H9 (cell line): ENCODE measurements around the gene CHCHD3. TPM values are rescaled to one million over a fixed set of nuclear protein-coding genes. Genes with fewer than 3 reads are reported as not detected.

Experiments used
- DNase-seq: peaks from one replicate; pipeline ENCODE4 v3.0.0-alpha.2; 2017
- H2AFZ ChIP-seq: one replicate; pipeline ENCODE4 v1.6.1; 2013; ENCODE audit warnings: mild to moderate bottlenecking, low read length, control low read depth, moderate library complexity
- H2AK5ac ChIP-seq: 2 replicates; pipeline ENCODE4 v1.6.1; 2013; ENCODE audit warnings: low read length, control low read depth, mixed read lengths; ENCODE audit not compliant: insufficient read length
- H2BK120ac ChIP-seq: one replicate; pipeline ENCODE4 v1.6.1; 2013; ENCODE audit warnings: low read depth, mild to moderate bottlenecking, low read length, control low read depth, inconsistent platforms; ENCODE audit not compliant: poor library complexity, severe bottlenecking
- H2BK12ac ChIP-seq: 2 replicates; pipeline ENCODE4 v1.6.1; 2013; ENCODE audit warnings: low read length, control low read depth, mixed read lengths, low read depth; ENCODE audit not compliant: insufficient read length
- H2BK15ac ChIP-seq: 2 replicates; pipeline ENCODE4 v1.6.1; 2013; ENCODE audit warnings: low read depth, low read length, control low read depth
- H2BK20ac ChIP-seq: one replicate; pipeline ENCODE4 v1.6.1; 2013; ENCODE audit warnings: low read depth, mild to moderate bottlenecking, low read length, control low read depth, inconsistent platforms; ENCODE audit not compliant: poor library complexity, severe bottlenecking
- H2BK5ac ChIP-seq: 2 replicates; pipeline ENCODE4 v1.6.1; 2013; ENCODE audit warnings: low read length, control low read depth, mixed read lengths; ENCODE audit not compliant: insufficient read length
- H3K14ac ChIP-seq: 2 replicates; pipeline ENCODE4 v1.6.1; 2013; ENCODE audit warnings: low read length, control low read depth; ENCODE audit not compliant: insufficient read depth
- H3K18ac ChIP-seq: 2 replicates; pipeline ENCODE4 v1.6.1; 2013; ENCODE audit warnings: low read depth, mild to moderate bottlenecking, mixed read lengths, low read length, control low read depth; ENCODE audit not compliant: insufficient read length
- H3K23ac ChIP-seq: 2 replicates; pipeline ENCODE4 v1.6.1; 2013; ENCODE audit warnings: low read length, control low read depth, mixed read lengths, low read depth; ENCODE audit not compliant: insufficient read length
- H3K23me2 ChIP-seq: 2 replicates; pipeline ENCODE4 v1.6.1; 2013; ENCODE audit warnings: low read depth, mild to moderate bottlenecking, mixed read lengths, low read length, control low read depth; ENCODE audit not compliant: insufficient read length, poor library complexity, severe bottlenecking
- H3K27ac ChIP-seq: 2 replicates; pipeline ENCODE4 v1.5.1; 2013; ENCODE audit warnings: low read length, control low read depth, mixed read lengths, low read depth; ENCODE audit not compliant: insufficient read length
- H3K27me3 ChIP-seq: 2 replicates; pipeline ENCODE4 v1.6.1; 2013; ENCODE audit warnings: low read length, control low read depth, inconsistent platforms; ENCODE audit not compliant: insufficient read depth
- H3K4ac ChIP-seq: 2 replicates; pipeline ENCODE4 v1.6.1; 2013; ENCODE audit warnings: low read depth, mild to moderate bottlenecking, control low read depth, inconsistent platforms, low read length, moderate library complexity
- H3K4me1 ChIP-seq: 2 replicates; pipeline ENCODE4 v1.6.1; 2013; ENCODE audit warnings: low read length, control low read depth, inconsistent platforms; ENCODE audit not compliant: insufficient read depth
- H3K4me2 ChIP-seq: 2 replicates; pipeline ENCODE4 v1.6.1; 2013; ENCODE audit warnings: low read length, control low read depth, mixed read lengths; ENCODE audit not compliant: insufficient read length, insufficient read depth
- H3K56ac ChIP-seq: 2 replicates; pipeline ENCODE4 v1.6.1; 2013; ENCODE audit warnings: low read depth, mild to moderate bottlenecking, mixed read lengths, low read length, control low read depth; ENCODE audit not compliant: insufficient read length
- H3K79me1 ChIP-seq: 2 replicates; pipeline ENCODE4 v1.6.1; 2013; ENCODE audit warnings: low read depth, mild to moderate bottlenecking, moderate library complexity, low read length, control low read depth, inconsistent platforms; ENCODE audit not compliant: insufficient read depth, poor library complexity, severe bottlenecking
- H3K79me2 ChIP-seq: 2 replicates; pipeline ENCODE4 v1.6.1; 2013; ENCODE audit warnings: low read length, control low read depth, inconsistent platforms; ENCODE audit not compliant: insufficient read depth
- H3K9ac ChIP-seq: 2 replicates; pipeline ENCODE4 v1.6.1; 2013; ENCODE audit warnings: low read length, control low read depth, mixed read lengths; ENCODE audit not compliant: insufficient read length; ENCODE audit errors: extremely low read depth
- H3K9me3 ChIP-seq: one replicate; pipeline ENCODE4 v1.6.1; 2013; ENCODE audit warnings: low read depth, low read length, inconsistent platforms; ENCODE audit not compliant: control insufficient read depth
- H3T11ph ChIP-seq: one replicate; pipeline ENCODE4 v1.6.1; 2013; ENCODE audit warnings: mild to moderate bottlenecking, low read length, control low read depth, inconsistent platforms
- H4K20me1 ChIP-seq: one replicate; pipeline ENCODE4 v1.6.1; 2013; ENCODE audit not compliant: control insufficient read depth, insufficient read length, insufficient read depth
- H4K5ac ChIP-seq: 2 replicates; pipeline ENCODE4 v1.6.1; 2013; ENCODE audit warnings: low read depth, mild to moderate bottlenecking, mixed read lengths, low read length, control low read depth; ENCODE audit not compliant: insufficient read length
- H4K8ac ChIP-seq: replicated peaks from 2 replicates; pipeline ENCODE4 v1.6.1; 2013; ENCODE audit warnings: low read length, control low read depth, mixed read lengths, low read depth; ENCODE audit not compliant: insufficient read length
- H4K91ac ChIP-seq: 2 replicates; pipeline ENCODE4 v1.6.1; 2013; ENCODE audit warnings: low read depth, mild to moderate bottlenecking, moderate library complexity, mixed read lengths, low read length, control low read depth; ENCODE audit not compliant: insufficient read length
- H3K27ac Mint-ChIP-seq, 3 experiments: 2 replicates in 2 of 3; 3 replicates in 1 of 3; pipeline ENCODE4 v1.8.0; 2020 to 2021; ENCODE audit warnings: mixed read lengths in 3 of 3, mild to moderate bottlenecking in 1 of 3, moderate library complexity in 1 of 3
- H3K27me3 Mint-ChIP-seq: 2 replicates; pipeline ENCODE4 v1.8.0; 2021; ENCODE audit warnings: low read depth, mild to moderate bottlenecking, moderate library complexity, mixed read lengths
- H3K36me3 Mint-ChIP-seq, 3 experiments: 2 replicates in 2 of 3; 3 replicates in 1 of 3; pipeline ENCODE4 v1.8.0; 2020 to 2021; ENCODE audit warnings: low read depth in 3 of 3, mixed read lengths in 3 of 3; ENCODE audit not compliant: insufficient read depth in 1 of 3
- H3K4me1 Mint-ChIP-seq, 2 experiments: 2 replicates each; pipeline ENCODE4 v1.8.0; 2020; ENCODE audit warnings: mixed read lengths in 2 of 2
- H3K4me3 Mint-ChIP-seq, 2 experiments: 2 replicates in 1 of 2; 3 replicates in 1 of 2; pipeline ENCODE4 v1.8.0; 2020 to 2021; ENCODE audit warnings: mild to moderate bottlenecking in 2 of 2, mixed read lengths in 2 of 2, moderate library complexity in 1 of 2
- H3K9me3 Mint-ChIP-seq, 2 experiments: 2 replicates in 1 of 2; 3 replicates in 1 of 2; pipeline ENCODE4 v1.8.0; 2020; ENCODE audit warnings: mild to moderate bottlenecking in 2 of 2, mixed read lengths in 2 of 2, moderate library complexity in 1 of 2
- CTCF ChIP-seq: fragments of 200-600 bp; sonication (generic); conservative IDR thresholded peaks from 3 replicates; pipeline ENCODE4 v1.8.0; 2021; ENCODE audit warnings: antibody characterized with exemption, mild to moderate bottlenecking
- WGBS: extraction: QIAGEN DNeasy Blood & Tissue Kit; methylation state at CpG from one replicate; pipeline ENCODE4 v1.1.7; 2013; ENCODE audit warnings: missing lambda C conversion rate, low lambda C conversion rate, mixed read lengths; ENCODE audit not compliant: insufficient read length; ENCODE audit errors: extremely low coverage; 5-methylcytosine and 5-hydroxymethylcytosine counted together
- total RNA-seq: library from RNA; stranded (reverse); gene quantifications from 2 replicates; pipeline ENCODE4 v1.2.1, GENCODE V29; 2021

Gene CHCHD3
- total RNA-seq, 1 experiment from 2014 or later, result 104 TPM

DNA sequence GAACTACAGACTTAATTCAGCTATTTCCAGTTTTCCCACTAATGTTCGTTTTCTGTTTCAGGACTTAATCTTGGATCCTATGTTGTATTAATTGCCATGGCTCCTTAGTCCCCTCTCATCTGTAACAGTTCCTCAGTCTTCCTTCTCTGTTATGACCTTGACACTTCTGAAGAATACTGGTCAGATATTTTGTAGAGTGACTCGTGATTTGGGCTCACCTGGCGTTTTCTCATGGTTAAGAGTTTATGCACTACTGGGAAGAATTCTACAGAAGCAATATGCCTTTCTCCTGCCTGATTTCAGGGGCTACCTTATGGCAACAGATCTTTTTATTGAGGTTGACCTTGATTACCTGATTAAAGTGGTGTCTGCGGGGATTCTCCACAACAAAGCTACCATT, 239.4 kb downstream of the CHCHD3 start:
- Histone ChIP-seq H4K20me1 (no peaks in the 10 kb centered on the region), H2AK5ac (no peak overlapping the region), H3K56ac (no peak overlapping the region), H2AFZ (no peak overlapping the region), H3K9me3 (no peaks in the 10 kb centered on the region), H3K4me2 (no peak overlapping the region), H4K5ac (no peak overlapping the region), H3T11ph (no peak overlapping the region), H4K91ac (no peak overlapping the region), H3K4me1 (peaks cover 2% of the 10 kb centered on the region; the same call in 1 of the 2 replicates), H2BK12ac (no peak overlapping the region), H3K79me2 (no peaks in the 10 kb centered on the region), H3K18ac (no peak overlapping the region), H3K23me2 (no peaks in the 10 kb centered on the region), H3K4ac (no peak overlapping the region), H3K27ac (no peak overlapping the region), H3K23ac (no peak overlapping the region), H4K8ac (no peak overlapping the region), H2BK20ac (no peak overlapping the region), H2BK120ac (no peak overlapping the region), H2BK5ac (no peak overlapping the region), H3K79me1 (peaks cover 2% of the 10 kb centered on the region), H2BK15ac (no peak overlapping the region), H3K27me3 (no peaks in the 10 kb centered on the region), H3K14ac (no peak overlapping the region), H3K9ac (no peak overlapping the region)
- no peak for DNase-seq
- no peak overlapping the region for H3K4me3 Mint-ChIP-seq
- H3K27ac Mint-ChIP-seq, result no peak overlapping the region
- peaks cover 4 to 14% of the 10 kb centered on the region in 2 experiments for H3K4me1 Mint-ChIP-seq
- no peaks in the 10 kb centered on the region for H3K27me3 Mint-ChIP-seq
- H3K9me3 Mint-ChIP-seq, result no peaks in the 10 kb centered on the region
- no peaks in the 10 kb centered on the region; a peak in 1 of 7 replicates for H3K36me3 Mint-ChIP-seq
- WGBS, result no CpG with 5 or more reads among the region's 4 CpGs
- TF ChIP-seq CTCF, result no peak
